ENCODE results near the gene ZCCHC13. TPM values are rescaled to one million over a fixed set of nuclear protein-coding genes. Genes with fewer than 3 reads are reported as not detected.
A peak's percentile ranks its signal among the peaks of the same experiment; 100 is the strongest.
"Not testable (repeated sequence)": the region's sequence is repeated elsewhere in the genome, so short reads cannot be mapped to it uniquely, and the experiment has no call there.

ZCCHC13 gene
- total RNA-seq, 1 donor from 2014 or later: not detected

DNA sequence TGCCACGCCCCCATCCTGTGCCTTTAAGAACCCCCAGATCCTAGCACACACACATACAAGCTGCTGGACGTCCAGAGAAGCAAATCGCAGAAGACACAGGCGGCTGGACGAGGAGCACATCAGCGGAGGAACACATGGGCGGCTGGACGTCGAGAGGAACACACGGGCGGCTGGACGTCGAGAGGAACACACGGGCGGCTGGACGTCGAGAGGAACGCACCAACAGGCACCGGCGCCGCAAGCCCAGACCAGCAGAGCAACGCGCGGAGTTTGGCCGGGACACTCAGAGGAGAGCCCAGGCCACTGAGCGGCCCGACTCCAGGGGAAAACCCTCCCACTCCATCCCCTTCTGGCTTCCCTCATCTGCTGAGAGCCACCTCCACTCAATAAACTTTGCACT lies 17.2 kb downstream of the ZCCHC13 start:
- no peak for DNase-seq (ENCODE audit: low read depth)

DNA sequence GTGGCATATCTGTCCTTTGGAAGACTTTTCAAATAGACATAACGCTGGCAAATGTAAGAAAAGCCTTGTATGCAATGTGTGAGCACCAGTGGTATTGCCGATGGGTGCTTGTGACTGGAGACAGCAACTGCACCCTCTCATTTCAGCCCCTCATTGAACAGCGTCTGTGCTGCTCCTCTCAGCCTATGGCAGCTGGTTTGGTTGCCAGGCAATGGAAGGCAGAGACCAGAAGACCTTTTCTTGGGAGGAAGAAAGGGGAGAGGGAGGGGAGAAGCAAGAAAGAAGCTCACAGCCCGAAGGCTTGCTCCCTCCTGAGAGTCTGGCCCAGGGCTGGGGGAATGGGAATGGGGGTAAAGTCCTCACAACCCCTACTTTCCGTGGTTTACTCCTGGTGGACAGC lies 20.2 kb downstream of the ZCCHC13 start:
- no peak for DNase-seq (ENCODE audit: low read depth)

DNA sequence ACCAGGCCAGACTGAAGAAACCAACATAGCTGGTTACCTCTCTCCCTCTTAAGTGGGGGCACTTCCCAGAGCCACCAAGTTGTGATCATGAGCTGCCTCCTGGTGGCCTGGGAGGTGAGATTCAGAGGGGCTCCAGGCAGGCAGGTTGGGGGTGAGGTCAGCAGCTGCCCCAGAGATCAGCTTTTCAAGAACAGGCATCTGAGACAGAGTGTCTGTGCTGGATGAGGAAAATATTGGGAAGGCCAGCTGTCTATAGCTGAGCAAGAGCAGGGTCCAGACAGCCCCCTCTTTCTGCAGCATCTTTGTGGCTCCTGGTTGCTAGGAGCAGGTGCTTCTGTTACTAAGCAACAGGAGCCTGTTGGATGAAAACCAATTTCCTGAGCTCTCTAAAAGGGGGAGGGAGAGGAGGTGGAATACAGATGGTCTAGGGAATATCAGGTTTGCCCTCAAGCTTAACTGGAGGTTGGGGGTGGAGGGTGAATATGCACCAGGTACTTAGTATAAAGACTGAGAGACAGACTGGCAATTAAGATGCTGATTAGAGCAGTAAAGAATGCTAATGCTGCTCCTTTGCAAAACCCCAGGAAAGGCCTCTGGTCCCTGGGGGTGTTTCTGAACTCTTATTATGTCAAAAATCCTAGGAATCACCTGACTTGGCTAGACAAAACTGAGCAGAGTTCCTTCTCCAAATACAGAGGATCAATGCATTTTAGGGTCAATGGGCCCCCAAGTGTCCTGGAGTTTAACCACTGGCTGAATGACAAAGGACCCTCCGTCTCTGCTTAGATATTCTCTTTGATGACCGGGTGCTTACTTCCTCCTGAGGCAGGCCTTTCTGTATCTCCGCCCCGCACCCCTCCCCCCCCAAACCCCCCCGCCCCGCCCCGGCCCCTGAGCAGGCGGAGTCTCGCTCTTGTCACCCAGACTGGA lies 21.4 kb downstream of the ZCCHC13 start:
- DNase-seq (ENCODE audit: low read depth): no peak

DNA sequence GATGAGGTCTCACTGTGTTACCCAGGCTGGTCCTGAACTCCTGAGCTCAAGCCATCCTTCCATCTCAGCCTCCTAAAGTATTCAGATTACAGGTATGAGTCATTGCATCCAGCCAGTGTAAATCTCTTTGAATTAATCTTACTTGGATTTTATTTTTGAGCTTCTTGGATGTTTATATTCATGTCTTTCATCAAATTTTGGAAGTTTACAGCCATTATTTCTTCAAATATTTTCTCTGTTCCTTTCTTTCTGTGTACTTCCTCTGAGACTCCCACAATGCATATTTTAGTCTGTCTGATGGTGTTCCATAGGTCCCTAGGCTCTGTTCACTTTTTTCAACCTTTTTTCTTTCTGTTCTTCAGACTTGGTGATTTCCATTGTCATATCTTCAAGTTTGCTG lies 34.9 kb downstream of the ZCCHC13 start:
- no peak for DNase-seq (ENCODE audit: low read depth)

DNA sequence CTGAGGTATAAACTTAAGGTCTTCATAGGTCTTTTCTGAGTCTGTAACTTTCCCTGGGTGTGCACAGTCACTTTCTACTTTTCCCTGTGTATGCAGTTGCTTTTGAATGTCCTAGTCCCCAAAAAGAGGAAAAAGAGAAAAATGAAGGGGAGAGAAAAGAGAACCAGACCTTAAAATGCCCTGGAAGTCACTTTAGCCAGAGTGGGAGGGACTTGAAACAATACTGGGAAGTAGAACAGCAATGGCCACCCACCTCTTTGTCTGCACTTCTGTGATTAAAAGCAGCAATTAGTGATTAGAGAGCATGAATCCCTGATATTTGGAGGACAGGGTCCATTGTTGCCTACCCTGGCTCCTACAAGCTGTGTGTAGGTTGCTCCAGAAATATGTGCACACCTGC lies 36.1 kb downstream of the ZCCHC13 start:
- no peak for DNase-seq (ENCODE audit: low read depth)

DNA sequence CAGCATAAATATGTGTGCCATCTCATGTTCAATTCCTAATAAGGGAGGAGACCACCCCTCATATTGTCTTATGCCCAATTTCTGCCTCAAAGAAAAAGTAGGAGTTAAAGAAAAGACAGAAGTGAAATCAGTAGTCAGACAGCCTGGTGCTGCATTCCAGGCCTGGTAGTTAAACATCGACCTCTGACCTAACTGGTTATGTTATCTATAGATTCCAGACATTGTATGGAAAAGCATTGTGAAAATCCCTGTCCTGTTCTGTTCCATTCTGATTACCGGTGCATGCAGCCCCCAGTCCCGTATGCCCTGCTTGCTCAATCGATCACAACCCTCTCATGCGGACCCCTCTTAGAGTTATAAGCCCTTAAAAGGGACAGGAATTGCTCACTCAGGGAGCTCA lies 38.2 kb downstream of the ZCCHC13 start:
- not testable (repeated sequence) for DNase-seq (ENCODE audit: low read depth)

DNA sequence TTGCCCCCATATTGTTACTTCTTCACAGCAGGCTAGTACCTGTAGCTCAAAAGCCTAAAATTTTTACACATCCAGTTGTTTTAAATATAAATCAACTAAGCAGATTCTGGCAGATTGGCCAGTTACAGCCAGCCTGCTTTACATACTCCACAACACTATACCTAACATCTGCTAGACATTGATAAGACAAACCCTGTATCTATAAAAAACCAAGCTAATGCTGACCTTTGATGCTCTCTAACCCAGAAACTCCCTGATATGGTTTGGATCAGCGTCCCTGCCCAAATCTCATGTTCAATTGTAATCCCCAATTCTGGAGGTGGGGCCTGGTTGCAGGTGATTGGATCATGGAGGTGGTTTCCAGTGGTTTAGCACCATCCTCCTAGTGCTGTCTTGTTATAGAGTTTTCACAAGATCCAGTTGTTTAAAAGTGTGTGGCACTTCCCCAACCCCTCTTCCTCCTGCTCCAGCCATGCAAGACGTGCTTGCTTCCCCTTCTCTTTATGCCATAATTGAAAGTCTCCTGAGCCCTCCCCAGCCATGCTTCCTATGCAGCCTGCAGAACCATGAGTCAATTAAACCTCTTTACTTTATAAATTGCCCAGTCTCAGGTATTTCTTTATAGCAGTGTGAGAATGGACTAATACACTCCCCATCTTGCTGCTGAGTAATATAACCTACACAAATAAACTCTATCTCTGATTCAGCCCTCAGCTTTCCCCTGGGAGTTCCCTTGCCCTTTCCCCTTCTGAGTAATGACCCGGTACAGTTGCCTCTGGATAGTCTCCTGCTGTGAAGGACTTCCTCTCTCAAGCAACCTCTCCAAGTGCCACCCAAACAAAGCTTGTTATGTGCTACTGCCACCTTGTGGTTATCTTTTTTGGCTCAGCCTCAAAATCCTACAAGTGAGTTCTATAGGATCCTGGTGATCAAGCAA lies 39.6 kb downstream of the ZCCHC13 start:
- DNase-seq (ENCODE audit: low read depth): peak; percentile 71

DNA sequence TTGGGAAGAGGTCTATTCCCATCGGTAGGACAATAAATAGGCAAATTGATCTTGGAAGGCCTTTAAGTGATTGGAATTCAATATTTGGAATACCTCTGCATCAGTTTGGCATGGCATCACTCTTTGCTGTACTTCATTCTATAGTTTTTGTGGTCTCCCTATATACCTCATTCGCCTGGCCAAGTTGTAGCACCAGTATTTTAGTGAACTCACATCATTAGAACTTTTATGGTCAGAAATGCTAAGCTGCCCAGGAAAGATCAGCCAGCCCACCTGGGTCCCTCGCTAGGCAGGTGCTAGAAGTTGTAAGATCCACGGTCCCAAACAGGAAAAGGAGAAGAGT lies 40.3 kb downstream of the ZCCHC13 start:
- no peak for DNase-seq (ENCODE audit: low read depth)

DNA sequence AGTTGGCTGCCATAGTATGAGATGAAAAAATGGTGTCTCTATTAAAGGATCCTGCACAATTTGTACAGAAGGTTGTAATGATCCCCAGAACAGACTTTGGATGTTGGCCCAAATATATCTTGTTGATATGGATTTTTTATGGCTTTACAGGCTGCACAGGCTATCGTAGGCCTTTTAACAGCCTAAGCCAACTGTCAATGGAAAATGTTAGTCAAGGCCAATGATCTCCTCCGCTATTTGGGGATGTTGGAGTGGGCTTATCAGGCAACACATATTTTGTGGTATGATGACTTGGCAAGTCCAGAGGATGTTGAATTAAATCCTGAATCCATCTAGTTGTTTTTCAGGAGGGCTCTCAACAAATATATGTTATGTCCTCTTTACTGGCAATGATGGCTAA lies 42.1 kb downstream of the ZCCHC13 start:
- DNase-seq (ENCODE audit: low read depth): no peak

DNA sequence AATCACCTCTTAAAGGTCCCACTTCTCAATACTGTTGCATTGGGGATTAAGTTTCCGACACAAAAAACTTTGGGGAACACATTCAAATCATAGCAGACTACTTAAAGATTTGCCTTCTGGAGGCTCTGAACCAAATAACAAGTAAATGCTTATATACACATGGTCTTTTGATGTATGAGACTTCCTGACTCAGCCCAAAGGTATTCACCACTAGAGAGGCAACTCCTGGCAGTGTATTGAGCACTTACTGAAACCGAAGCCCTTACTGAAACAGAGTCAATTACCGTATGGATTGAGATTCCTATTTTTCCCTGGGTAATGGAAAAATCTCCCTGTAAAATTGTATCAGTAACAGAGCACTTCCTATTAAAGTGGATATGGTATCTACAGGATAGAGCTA lies 45.4 kb downstream of the ZCCHC13 start:
- DNase-seq (ENCODE audit: low read depth): no peak

DNA sequence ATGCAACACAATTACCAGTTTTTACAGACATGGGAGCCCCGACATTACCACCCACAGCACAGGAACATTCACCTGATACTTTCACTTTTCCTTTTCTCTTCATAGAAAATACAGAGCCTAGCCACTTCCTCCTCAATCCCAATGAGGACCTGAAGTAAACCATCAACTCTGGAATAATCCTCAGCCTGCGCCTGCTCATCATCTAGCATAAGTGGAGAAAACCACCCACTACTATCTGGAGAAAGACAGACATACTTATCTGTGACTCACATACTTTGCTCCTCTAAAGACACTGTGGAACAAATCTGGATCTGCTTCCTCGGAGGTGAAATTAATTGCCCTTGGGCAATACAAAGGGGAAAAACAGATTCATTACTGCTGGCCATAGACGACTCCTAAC lies 47.8 kb downstream of the ZCCHC13 start:
- DNase-seq (ENCODE audit: low read depth): no peak

DNA sequence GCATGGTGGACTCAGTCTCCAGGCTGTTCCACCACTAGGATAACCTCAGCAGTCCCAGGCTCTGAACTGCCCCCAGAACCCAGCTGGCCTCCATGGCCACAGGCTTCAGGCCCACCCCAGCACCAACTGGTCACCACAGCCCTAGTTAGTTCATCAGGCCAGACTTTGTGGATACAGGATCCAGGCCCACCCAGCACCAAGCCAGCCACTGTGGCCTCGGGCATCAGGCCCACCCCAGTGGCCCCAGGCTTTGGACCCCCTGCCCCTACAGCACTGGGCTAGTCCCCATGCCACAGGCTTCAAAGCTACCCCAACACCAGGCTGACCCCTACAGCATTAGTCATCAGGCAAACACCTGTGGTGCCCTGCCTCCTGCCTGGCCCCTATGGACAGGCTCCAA lies 50.0 kb downstream of the ZCCHC13 start:
- DNase-seq (ENCODE audit: low read depth): no peak

MicroRNAs encoded within 50 kb of the gene (microRNA counts, 767-probe panel; counts per million panel counts)
- microRNA hsa-miR-374a-5p (14,301 counts per million, percentile 80 among the panel's probes with 10 or more counts), microRNA hsa-miR-545-3p (not detected)

Small RNA genes lying within 50 kb of the gene (microRNA-seq; reads per million reads assigned to microRNA genes)
- gene MIR374A: 396 reads per million, percentile 71 among the genes with 10 or more reads in this experiment
- 2.9 reads per million, percentile 12 among the genes with 10 or more reads in this experiment for gene MIR545

Other genes starting within 250 kb of the ZCCHC13 start
- 25.8 and 26.0 TPM in 2 replicates for gene SLC16A2, start 117.3 kb downstream of the ZCCHC13 start, total RNA-seq